HG03342 (cell line): ENCODE measurements around the gene PROZ.
"Not testable (repeated sequence)": the region's sequence is repeated elsewhere in the genome, so short reads cannot be mapped to it uniquely, and the experiment has no call there.

Experiments used
- ATAC-seq: cut with Tn5 transposase; IDR thresholded peaks from one replicate; pipeline ENCODE4 v1.9.1; 2021; ENCODE audit warnings: mild to moderate bottlenecking, moderate library complexity; ENCODE audit not compliant: unreplicated experiment

The PROZ gene

GRCh38 chr13:113155201-113155600, 3.2 kb upstream of the PROZ start:
- ATAC-seq: no peak

GRCh38 chr13:113155982-113156655, 2.3 kb upstream of the PROZ start:
- no peak for ATAC-seq

- no peak for ATAC-seq
These were observed 1.1 kb upstream of the PROZ start for GRCh38 chr13:113157206-113157928.

GRCh38 chr13:113158946-113159345, 498 bp downstream of the PROZ start:
- no peak for ATAC-seq

GRCh38 chr13:113159701-113160100, 1.3 kb downstream of the PROZ start:
- no peak for ATAC-seq

GRCh38 chr13:113160983-113161382, 2.5 kb downstream of the PROZ start:
- no peak for ATAC-seq

GRCh38 chr13:113161433-113161832, 3.0 kb downstream of the PROZ start:
- ATAC-seq: no peak

- not testable (repeated sequence) for ATAC-seq
These were observed 3.5 kb downstream of the PROZ start for GRCh38 chr13:113161975-113162374.

GRCh38 chr13:113162783-113163685, 4.6 kb downstream of the PROZ start:
- no peak for ATAC-seq

GRCh38 chr13:113164492-113164891, 6.0 kb downstream of the PROZ start:
- ATAC-seq: no peak

GRCh38 chr13:113166266-113166665, 7.8 kb downstream of the PROZ start:
- no peak for ATAC-seq

GRCh38 chr13:113166681-113167080, 8.2 kb downstream of the PROZ start:
- no peak for ATAC-seq

- no peak for ATAC-seq
These were observed 8.7 kb downstream of the PROZ start for GRCh38 chr13:113167155-113167554.

- no peak for ATAC-seq
These were observed 9.1 kb downstream of the PROZ start for GRCh38 chr13:113167575-113167974.

GRCh38 chr13:113168211-113168610, 9.8 kb downstream of the PROZ start:
- no peak for ATAC-seq

GRCh38 chr13:113169277-113170272, 11.1 kb downstream of the PROZ start:
- no peak for ATAC-seq

- ATAC-seq: no peak
These were observed 12.1 kb downstream of the PROZ start for GRCh38 chr13:113170511-113170910.

GRCh38 chr13:113171250-113172125, 13.0 kb downstream of the PROZ start:
- ATAC-seq: no peak

GRCh38 chr13:113172419-113172926, 14.0 kb downstream of the PROZ start:
- no peak for ATAC-seq
